ENCODE data around the gene RPS2.

- TF ChIP-seq EZH2phosphoT487 (IDR thresholded peaks at IDR 0.05; ENCODE audit: insufficient read depth, low read depth) (no peak), EZH2 (IDR thresholded peaks at IDR 0.05; ENCODE audit: insufficient read depth, poor library complexity, severe bottlenecking) (no peak)
Measured at GRCh38 chr16:1940273-1941161, 24.1 kb downstream of the RPS2 start.

All from GM23248 (cell line).